ENCODE measurements around the gene MUC5AC.
A peak's percentile ranks its signal among the peaks of the same experiment; 100 is the strongest.

- TF ChIP-seq MYPOP (CRISPR knock-in tag; IDR thresholded peaks at IDR 0.05) (no peak), CTCF (CRISPR knock-in tag; IDR thresholded peaks at IDR 0.05) (peak; percentile 96), PBX3 (CRISPR knock-in tag; IDR thresholded peaks at IDR 0.05; ENCODE audit: borderline replicate concordance) (no peak), NR2F6 (IDR thresholded peaks at IDR 0.05) (no peak), NR2F6 (CRISPR knock-in tag; IDR thresholded peaks at IDR 0.05) (no peak), ZNF317 (CRISPR knock-in tag; IDR thresholded peaks at IDR 0.05) (no peak), ZNF274 (CRISPR knock-in tag; IDR thresholded peaks at IDR 0.05) (no peak), GPBP1L1 (CRISPR knock-in tag; IDR thresholded peaks at IDR 0.05) (no peak), ZNF512B (CRISPR knock-in tag; IDR thresholded peaks at IDR 0.05; ENCODE audit: borderline replicate concordance) (no peak), NRL (CRISPR knock-in tag; IDR thresholded peaks at IDR 0.05; ENCODE audit: borderline replicate concordance) (peak; percentile 61; the same call in 1 of the 2 replicates), ZNF609 (CRISPR knock-in tag; IDR thresholded peaks at IDR 0.05; ENCODE audit: borderline replicate concordance) (no peak)
These were observed 45.2 kb downstream of the MUC5AC start for GRCh38 chr11:1202776-1203504.

All from HepG2 (cell line).